Loucy (cell line): ENCODE data around the gene PACSIN1.

Source experiments
- H2AFZ ChIP-seq: fragments of 200-600 bp; sonication (generic); 2 replicates; pipeline ENCODE4 v1.6.0; 2016; ENCODE audit warnings: antibody characterized with exemption, mild to moderate bottlenecking, low read length, moderate library complexity
- H3F3A ChIP-seq: fragments of 200-600 bp; 2 replicates; pipeline ENCODE4 v1.6.0; 2016; ENCODE audit warnings: antibody characterized with exemption, low read depth, mild to moderate bottlenecking
- H3K27me3 ChIP-seq: fragments of 200-600 bp; sonication (generic); 2 replicates; pipeline ENCODE4 v1.6.1; 2014; ENCODE audit warnings: low read length, mild to moderate bottlenecking; ENCODE audit not compliant: insufficient read depth, poor library complexity, severe bottlenecking
- H3K36me3 ChIP-seq: fragments of 200-600 bp; sonication (generic); 2 replicates; pipeline ENCODE4 v1.6.1; 2016; ENCODE audit warnings: low read length; ENCODE audit not compliant: insufficient read depth
- H3K4me1 ChIP-seq: fragments of 200-600 bp; sonication (generic); 2 replicates; pipeline ENCODE4 v1.5.1; 2014; ENCODE audit warnings: low read length, mild to moderate bottlenecking; ENCODE audit not compliant: insufficient read depth, poor library complexity, severe bottlenecking
- H3K4me2 ChIP-seq: fragments of 200-600 bp; sonication (generic); 2 replicates; pipeline ENCODE4 v1.6.0; 2014; ENCODE audit warnings: antibody characterized with exemption, low read length, low read depth, mild to moderate bottlenecking; ENCODE audit not compliant: poor library complexity, severe bottlenecking
- H3K4me3 ChIP-seq: fragments of 200-600 bp; sonication (generic); 2 replicates; pipeline ENCODE4 v1.5.1; 2014; ENCODE audit warnings: low read length, mild to moderate bottlenecking, mixed read lengths; ENCODE audit not compliant: poor library complexity, severe bottlenecking
- H3K79me2 ChIP-seq: fragments of 200-600 bp; sonication (generic); 2 replicates; pipeline ENCODE4 v1.6.1; 2014; ENCODE audit warnings: low read length; ENCODE audit not compliant: insufficient read depth
- H3K9ac ChIP-seq: fragments of 200-600 bp; sonication (generic); 2 replicates; pipeline ENCODE4 v1.6.0; 2014; ENCODE audit warnings: mild to moderate bottlenecking, low read depth, low read length, moderate library complexity; ENCODE audit not compliant: poor library complexity, severe bottlenecking
- H3K9me2 ChIP-seq: fragments of 200-600 bp; sonication (generic); replicated peaks from 2 replicates; pipeline ENCODE4 v1.6.1; 2016; ENCODE audit warnings: low read depth, low read length, mixed read lengths
- H3K9me3 ChIP-seq: fragments of 200-600 bp; sonication (generic); 2 replicates; pipeline ENCODE4 v1.6.1; 2014; ENCODE audit warnings: mild to moderate bottlenecking, antibody characterized with exemption, low read length, low read depth; ENCODE audit not compliant: insufficient read depth
- H4K20me1 ChIP-seq: fragments of 200-600 bp; sonication (generic); 2 replicates; pipeline ENCODE4 v1.6.0; 2014; ENCODE audit warnings: antibody characterized with exemption, low read length, mild to moderate bottlenecking; ENCODE audit not compliant: insufficient read depth, poor library complexity, severe bottlenecking
- CTCF ChIP-seq: fragments of 200-600 bp; sonication (generic); conservative IDR thresholded peaks from 2 replicates; pipeline ENCODE4 v1.5.1; 2014; ENCODE audit warnings: mild to moderate bottlenecking, antibody characterized with exemption, low read length
- EZH2phosphoT487 ChIP-seq: fragments of 200-600 bp; IDR thresholded peaks from 2 replicates; pipeline ENCODE4 v1.6.1; 2018; ENCODE audit warnings: antibody characterized with exemption, mild to moderate bottlenecking, moderate library complexity, borderline replicate concordance

The PACSIN1 gene

DNA sequence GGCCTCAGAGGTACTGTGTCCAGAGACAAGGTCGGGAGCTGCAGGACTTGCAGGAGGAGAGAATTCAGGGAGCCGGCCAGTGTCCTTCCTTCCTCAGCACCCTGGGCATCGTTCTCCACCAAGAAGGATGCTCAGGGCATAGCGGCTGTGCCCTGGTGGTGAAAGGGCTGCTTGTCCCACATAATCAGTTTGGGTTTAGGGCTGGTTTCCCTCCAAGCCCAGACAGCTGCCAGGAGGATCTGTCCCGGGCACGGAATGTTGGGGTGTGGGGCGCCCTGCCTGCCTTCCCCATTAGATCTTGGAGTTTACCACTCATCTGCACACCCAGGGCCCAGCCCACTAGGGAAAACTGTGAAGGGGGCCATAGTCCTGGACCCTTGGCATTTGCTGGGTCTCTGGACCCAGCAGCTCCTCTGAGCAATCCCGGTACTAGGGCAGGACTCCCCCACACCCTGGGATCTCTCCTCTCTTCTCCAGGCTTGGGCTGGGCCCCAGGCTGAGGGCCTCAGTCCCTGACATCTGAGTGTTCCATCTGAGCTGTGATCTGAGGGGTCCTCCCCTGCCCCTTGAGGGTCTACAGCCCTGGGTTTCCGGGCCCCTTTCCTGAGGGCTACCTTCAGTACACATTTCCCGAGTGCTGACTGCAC is 108.9 kb downstream of the PACSIN1 start:
- Histone ChIP-seq H3K9ac (no peak overlapping the region), H3K27me3 (no peaks in the 10 kb centered on the region), H3K9me3 (no peaks in the 10 kb centered on the region), H3K4me2 (no peak overlapping the region), H3K79me2 (no peaks in the 10 kb centered on the region), H3K4me3 (no peak overlapping the region), H3K4me1 (no peaks in the 10 kb centered on the region), H4K20me1 (no peaks in the 10 kb centered on the region), H3K36me3 (no peaks in the 10 kb centered on the region), H3F3A (no peaks in the 10 kb centered on the region), H3K9me2 (no peaks in the 10 kb centered on the region), H2AFZ (no peak overlapping the region)
- TF ChIP-seq CTCF (no peak), EZH2phosphoT487 (no peak)

- Histone ChIP-seq H3K9me3 (no peaks in the 10 kb centered on the region), H2AFZ (no peak overlapping the region), H3K4me2 (no peak overlapping the region), H3K36me3 (no peaks in the 10 kb centered on the region), H3F3A (no peaks in the 10 kb centered on the region), H3K27me3 (no peaks in the 10 kb centered on the region), H3K9ac (no peak overlapping the region), H3K4me1 (no peaks in the 10 kb centered on the region), H3K79me2 (no peaks in the 10 kb centered on the region), H4K20me1 (no peaks in the 10 kb centered on the region), H3K4me3 (no peak overlapping the region), H3K9me2 (no peaks in the 10 kb centered on the region)
- TF ChIP-seq EZH2phosphoT487 (no peak), CTCF (no peak)
Measured at GRCh38 chr6:34575326-34575725, 109.5 kb downstream of the PACSIN1 start.

GRCh38 chr6:34576286-34576955 is 110.5 kb downstream of the PACSIN1 start:
- H3K9me2 ChIP-seq: no peaks in the 10 kb centered on the region
- H2AFZ ChIP-seq: no peak overlapping the region
- no peaks in the 10 kb centered on the region for H3K27me3 ChIP-seq
- H3K4me1 ChIP-seq: no peaks in the 10 kb centered on the region
- no peak for TF ChIP-seq EZH2phosphoT487
- TF ChIP-seq CTCF: no peak
- no peaks in the 10 kb centered on the region for H3K36me3 ChIP-seq
- no peak overlapping the region for H3K9ac ChIP-seq
- H3K4me2 ChIP-seq: no peak overlapping the region
- no peaks in the 10 kb centered on the region for H3K9me3 ChIP-seq
- no peaks in the 10 kb centered on the region for H3K79me2 ChIP-seq
- H3F3A ChIP-seq: no peaks in the 10 kb centered on the region
- H3K4me3 ChIP-seq: no peak overlapping the region
- no peaks in the 10 kb centered on the region for H4K20me1 ChIP-seq
